Adrenal gland (tissue), 12 donors: ENCODE data around the gene ADCY2. TPM values are rescaled to one million over a fixed set of nuclear protein-coding genes. Genes with fewer than 3 reads are reported as not detected.
A peak's percentile ranks its signal among the peaks of the same experiment; 100 is the strongest.

ENCODE experiments used
- DNase-seq, 7 donors: peaks; one replicate each; pipeline ENCODE4 v3.0.0-alpha.2; 2019 to 2020
- H3K27ac ChIP-seq, 5 donors: fragments of 200-600 bp; sonication (generic) in 4 of 5; 1 replicate in 3 of 5; 2 replicates in 2 of 5; pipeline versions ENCODE4 v1.5.1 to v1.8.0; 2016 to 2020; ENCODE audit warnings: mild to moderate bottlenecking in 1 of 5
- H3K27me3 ChIP-seq: fragments of 200-600 bp; 2 replicates; pipeline ENCODE4 v1.8.0; 2021
- H3K36me3 ChIP-seq, 2 donors: fragments of 200-600 bp; replicated peaks in 1 of 2; 1 replicate in 1 of 2; 2 replicates in 1 of 2; pipeline versions ENCODE4 v1.5.1 to v1.8.0; 2018 to 2022
- H3K4me1 ChIP-seq, 2 donors: fragments of 200-600 bp; replicated peaks in 1 of 2; 1 replicate in 1 of 2; 2 replicates in 1 of 2; pipeline versions ENCODE4 v1.5.1 to v1.8.0; 2018 to 2021
- H3K4me3 ChIP-seq, 4 donors: fragments of 200-600 bp; sonication (generic) in 3 of 4; one replicate each; pipeline ENCODE4 v1.5.1; 2016 to 2018
- H3K9me3 ChIP-seq, 3 donors: fragments of 200-600 bp; sonication (generic) in 1 of 3; replicated peaks in 1 of 3; 1 replicate in 2 of 3; 2 replicates in 1 of 3; pipeline versions ENCODE4 v1.5.1 to v1.8.0; 2016 to 2021
- POLR2A ChIP-seq, 2 donors: fragments of 450-650 bp; IDR thresholded peaks; one replicate each; pipeline ENCODE4 v1.6.1; 2017; ENCODE audit warnings: antibody characterized with exemption in 2 of 2, mild to moderate bottlenecking in 2 of 2, moderate library complexity in 1 of 2
- WGBS, 4 donors: extraction: QIAGEN DNeasy Blood & Tissue Kit in 2 of 4; methylation state at CpG; one replicate each; pipeline versions ENCODE4 v1.1.5 to v1.1.7; 2013 to 2017; 5-methylcytosine and 5-hydroxymethylcytosine counted together
- intact Hi-C, 2 donors: fragments of 100-400 bp; cut with DNase I; formaldehyde crosslinking; loops; one replicate each; pipeline versions ENCODE4 v1.14.1 to v1.15.0; 2022 to 2023
- polyA plus RNA-seq, 3 donors: library from polyadenylated mRNA; stranded (reverse); fragments of 200-250 nt in 2 of 3; fragments of 350-450 nt in 1 of 3; fragmentation: Illumina TruSeq in 1 of 3; extraction: RNeasy Lipid Tissue Mini Kit (QIAGEN cat#74804) in 1 of 3; gene quantifications; one replicate each; pipeline ENCODE4 v1.2.3, GENCODE V29; 2013 to 2014
- total RNA-seq, 9 donors: library from RNA; depleted of rRNA in 4 of 9; stranded (reverse); fragments of >200 nt in 4 of 9; fragments of 120-200 nt in 1 of 9; fragmentation: NEBNext Ultra II Directional in 1 of 9; extraction: Animal tissue kit (Norgen Biotek cat#: 25700) in 1 of 9; gene quantifications; one replicate each; pipeline versions ENCODE4 v1.1.0 to v1.2.4, GENCODE V29; 2013 to 2023
- TF ChIP-seq, protein P1 (sequence below), 6 experiments: fragments of 450-650 bp in 4 of 6; fragments of 200-600 bp in 2 of 6; sonication (generic) in 1 of 6; IDR thresholded peaks; 1 replicate in 5 of 6; 2 replicates in 1 of 6; pipeline versions ENCODE4 v1.5.1 to v1.8.0; 2016 to 2021; ENCODE audit warnings: antibody characterized with exemption in 6 of 6, mild to moderate bottlenecking in 2 of 6, moderate library complexity in 1 of 6
- donor health status: healthy with polysubstance abuse.
- donor health status: Bipolar disorder and iron deficiency.
- donor health status: DM: yes; HTN: yes; CAD: no.
- donor health status: DM: no; HTN: no; CAD: no.
- donor health status: DM: no; HTN: no; CAD: no.
- donor health status: DM: yes; HTN: yes; CAD: no.

The ADCY2 gene
- total and polyA plus RNA-seq, 12 donors = 0.85 to 6.6 (median 2.3) TPM

DNA sequence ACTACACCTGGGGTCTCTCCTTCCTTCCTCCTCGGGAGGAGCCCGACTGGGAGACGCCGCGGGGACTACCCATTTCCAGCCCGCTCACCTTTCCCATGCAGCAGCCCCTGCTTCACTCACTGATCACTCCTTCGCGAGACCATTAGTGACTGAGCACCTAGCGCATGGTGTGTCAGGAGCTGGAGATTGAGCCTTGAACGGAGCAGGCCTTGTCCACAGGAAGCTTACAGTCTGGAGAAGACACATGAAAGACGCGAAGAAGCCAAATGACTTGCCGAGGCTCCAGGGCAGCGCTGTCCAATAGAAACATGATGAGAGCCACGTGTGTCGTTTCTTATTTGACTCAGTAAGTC, 455.3 kb downstream of the ADCY2 start:
- peak overlapping the region in 1 of 4 donors; percentile 54 for H3K4me3 ChIP-seq
- intact Hi-C loops = no loop called here
- no peaks in the 10 kb centered on the region for H3K36me3 ChIP-seq
- peak overlapping the region in 1 of 5 donors; percentile 34 for H3K27ac ChIP-seq
- 57 to 66% (median 62%) methylated on average over 16 of the region's 16 CpGs for WGBS, 4 donors
- H3K27me3 ChIP-seq = no peaks in the 10 kb centered on the region
- peaks cover 0 to 12% of the 10 kb centered on the region in 2 donors for H3K4me1 ChIP-seq
- no peaks in the 10 kb centered on the region for H3K9me3 ChIP-seq
- no peak for DNase-seq
- TF ChIP-seq POLR2A (IDR thresholded peaks at IDR 0.05) = no peak
- TF ChIP-seq, protein P1, sequence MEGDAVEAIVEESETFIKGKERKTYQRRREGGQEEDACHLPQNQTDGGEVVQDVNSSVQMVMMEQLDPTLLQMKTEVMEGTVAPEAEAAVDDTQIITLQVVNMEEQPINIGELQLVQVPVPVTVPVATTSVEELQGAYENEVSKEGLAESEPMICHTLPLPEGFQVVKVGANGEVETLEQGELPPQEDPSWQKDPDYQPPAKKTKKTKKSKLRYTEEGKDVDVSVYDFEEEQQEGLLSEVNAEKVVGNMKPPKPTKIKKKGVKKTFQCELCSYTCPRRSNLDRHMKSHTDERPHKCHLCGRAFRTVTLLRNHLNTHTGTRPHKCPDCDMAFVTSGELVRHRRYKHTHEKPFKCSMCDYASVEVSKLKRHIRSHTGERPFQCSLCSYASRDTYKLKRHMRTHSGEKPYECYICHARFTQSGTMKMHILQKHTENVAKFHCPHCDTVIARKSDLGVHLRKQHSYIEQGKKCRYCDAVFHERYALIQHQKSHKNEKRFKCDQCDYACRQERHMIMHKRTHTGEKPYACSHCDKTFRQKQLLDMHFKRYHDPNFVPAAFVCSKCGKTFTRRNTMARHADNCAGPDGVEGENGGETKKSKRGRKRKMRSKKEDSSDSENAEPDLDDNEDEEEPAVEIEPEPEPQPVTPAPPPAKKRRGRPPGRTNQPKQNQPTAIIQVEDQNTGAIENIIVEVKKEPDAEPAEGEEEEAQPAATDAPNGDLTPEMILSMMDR (IDR thresholded peaks at IDR 0.05) = peak in 1 of 6 experiments; percentile 1

DNA sequence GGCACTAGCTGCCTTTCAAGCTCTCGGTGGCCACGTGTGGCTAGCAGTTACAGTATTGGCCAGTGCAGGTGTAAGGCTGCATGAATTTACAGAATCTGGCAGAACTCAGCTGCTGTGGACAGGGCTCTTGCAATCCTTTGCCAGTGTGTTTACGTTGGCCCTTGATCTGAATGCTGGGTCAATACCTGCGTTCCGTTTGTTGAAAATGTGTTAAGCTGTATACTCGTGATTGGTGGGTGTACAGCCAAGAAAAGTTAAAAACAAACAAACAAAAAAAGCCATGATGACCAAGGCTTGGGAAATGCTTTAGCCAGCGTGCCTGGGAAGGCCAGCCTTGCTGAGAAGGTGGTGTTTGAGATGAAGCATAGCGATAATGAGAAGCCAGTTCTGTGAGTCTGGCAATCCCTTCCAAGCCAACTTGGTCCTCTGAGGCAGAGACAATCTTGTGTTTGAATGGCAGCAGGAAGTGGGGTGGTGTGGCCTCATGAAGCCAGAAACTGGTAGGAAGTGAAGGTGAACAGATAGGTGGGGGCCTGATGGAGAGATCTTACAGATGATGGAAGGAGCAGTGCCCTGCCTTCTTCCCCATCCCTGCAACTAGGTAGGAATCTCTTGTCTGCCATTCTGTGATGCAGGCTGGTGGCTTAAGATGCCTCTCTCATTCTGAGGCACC, 455.8 kb downstream of the ADCY2 start:
- WGBS, 4 donors = 85 to 93% (median 90%) methylated on average over 8 of the region's 8 CpGs
- Histone ChIP-seq H3K27me3 (no peaks in the 10 kb centered on the region), H3K4me1 (peaks cover 0 to 12% of the 10 kb centered on the region in 2 donors), H3K9me3 (no peaks in the 10 kb centered on the region), H3K27ac (peak overlapping the region in 2 of 5 donors; percentile 10 to 30), H3K36me3 (no peaks in the 10 kb centered on the region), H3K4me3 (no peak overlapping the region)
- intact Hi-C loops = no loop called here
- no peak for DNase-seq
- no peak for TF ChIP-seq POLR2A (IDR thresholded peaks at IDR 0.05)

DNA sequence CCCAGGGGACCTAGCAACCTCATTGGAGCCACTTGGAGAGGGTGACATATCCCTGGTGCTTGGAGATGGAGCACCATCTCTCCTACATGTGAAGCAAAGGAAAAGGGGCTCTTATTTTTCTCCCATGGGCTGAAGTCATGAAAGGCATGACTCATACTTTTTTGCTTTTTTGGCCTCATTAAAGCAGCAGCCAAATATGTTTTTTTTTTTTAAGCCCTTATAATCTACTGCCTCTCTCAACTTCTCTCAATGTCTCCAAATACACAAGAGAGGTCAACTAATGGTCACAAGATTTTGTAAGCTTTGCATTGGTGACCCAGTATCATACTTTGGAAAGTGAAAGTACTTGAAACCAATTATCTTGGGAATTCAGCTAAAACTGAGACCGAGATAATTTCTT, 456.6 kb downstream of the ADCY2 start:
- no peak overlapping the region for H3K4me3 ChIP-seq
- TF ChIP-seq, protein P1 (IDR thresholded peaks at IDR 0.05) = no peak
- TF ChIP-seq POLR2A (IDR thresholded peaks at IDR 0.05) = no peak
- 74 to 96% (median 82%) methylated on average over 1 of the region's 1 CpG for WGBS, 4 donors
- no peak for DNase-seq
- no peaks in the 10 kb centered on the region for H3K36me3 ChIP-seq
- H3K9me3 ChIP-seq = no peaks in the 10 kb centered on the region
- H3K27ac ChIP-seq = peak overlapping the region in 2 of 5 donors; percentile 30 to 58
- no peaks in the 10 kb centered on the region for H3K27me3 ChIP-seq
- intact Hi-C loops = no loop called here
- H3K4me1 ChIP-seq = peaks cover 0 to 12% of the 10 kb centered on the region in 2 donors

DNA sequence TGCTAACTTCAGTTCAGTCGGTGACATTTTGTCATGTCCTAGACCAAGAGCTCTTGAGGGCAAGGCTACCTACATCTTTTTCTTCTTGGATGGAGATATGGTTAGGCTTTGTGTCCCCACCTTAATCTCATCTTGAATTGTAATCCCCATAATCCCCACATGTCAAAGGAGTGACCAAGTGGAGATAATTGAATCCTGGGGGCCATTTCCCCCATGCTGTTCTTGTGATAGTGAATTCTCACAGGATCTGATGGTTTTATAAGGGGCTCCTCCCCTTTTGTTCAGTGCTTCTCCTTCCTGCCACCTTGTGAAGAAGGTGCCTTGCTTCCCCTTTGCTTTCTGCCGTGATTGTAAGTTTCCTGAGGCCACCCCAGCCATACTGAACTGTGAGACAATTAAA, 457.1 kb downstream of the ADCY2 start:
- intact Hi-C loops = no loop called here
- TF ChIP-seq, protein P1 (IDR thresholded peaks at IDR 0.05) = no peak
- TF ChIP-seq POLR2A (IDR thresholded peaks at IDR 0.05) = no peak
- WGBS, 4 donors = 69 to 88% (median 78%) methylated on average over 2 of the region's 2 CpGs
- H3K36me3 ChIP-seq = no peaks in the 10 kb centered on the region
- H3K9me3 ChIP-seq = no peaks in the 10 kb centered on the region
- H3K4me1 ChIP-seq = peaks cover 0 to 12% of the 10 kb centered on the region in 2 donors
- peak overlapping the region in 2 of 5 donors; percentile 26 to 58 for H3K27ac ChIP-seq
- no peak overlapping the region for H3K4me3 ChIP-seq
- no peak for DNase-seq
- no peaks in the 10 kb centered on the region for H3K27me3 ChIP-seq

DNA sequence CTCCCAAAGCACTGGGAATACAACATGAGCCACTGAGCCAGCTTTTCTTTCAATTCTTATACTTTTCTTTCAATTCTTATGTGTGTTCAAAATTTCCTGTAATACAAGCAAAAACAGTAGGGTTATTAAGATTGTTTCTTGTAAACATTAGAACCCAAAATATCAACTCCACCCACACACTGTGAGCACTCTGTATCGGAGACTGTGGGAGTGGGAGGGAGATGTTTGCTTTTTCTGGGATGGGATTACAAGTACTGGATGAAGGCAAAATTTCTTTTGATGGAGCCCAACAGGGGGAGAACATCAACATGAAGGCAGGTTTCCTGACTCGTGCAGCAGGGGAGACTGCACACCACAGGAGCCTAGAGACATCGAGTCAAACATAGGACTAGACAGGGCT, 459.7 kb downstream of the ADCY2 start:
- Histone ChIP-seq H3K27me3 (no peaks in the 10 kb centered on the region), H3K9me3 (no peaks in the 10 kb centered on the region), H3K27ac (no peak overlapping the region), H3K4me3 (no peak overlapping the region), H3K4me1 (peaks cover 0 to 7% of the 10 kb centered on the region in 2 donors), H3K36me3 (peaks cover 0 to 11% of the 10 kb centered on the region in 2 donors)
- DNase-seq = no peak
- no peak for TF ChIP-seq POLR2A (IDR thresholded peaks at IDR 0.05)
- TF ChIP-seq, protein P1 (IDR thresholded peaks at IDR 0.05) = no peak
- intact Hi-C loops = no loop called here
- 80 to 91% (median 83%) methylated on average over 3 of the region's 3 CpGs for WGBS, 4 donors
